SH-SY5Y (cell line): ENCODE measurements around the gene NR5A2.

Source experiments
- GATA2 ChIP-seq: IDR thresholded peaks from 2 replicates; pipeline ENCODE4 v1.6.1; 2011; ENCODE audit warnings: mild to moderate bottlenecking, low read depth, low read length
- GATA3 ChIP-seq: IDR thresholded peaks from 2 replicates; pipeline ENCODE4 v1.6.1; 2011; ENCODE audit warnings: low read depth, mild to moderate bottlenecking, low read length, moderate library complexity

DNA sequence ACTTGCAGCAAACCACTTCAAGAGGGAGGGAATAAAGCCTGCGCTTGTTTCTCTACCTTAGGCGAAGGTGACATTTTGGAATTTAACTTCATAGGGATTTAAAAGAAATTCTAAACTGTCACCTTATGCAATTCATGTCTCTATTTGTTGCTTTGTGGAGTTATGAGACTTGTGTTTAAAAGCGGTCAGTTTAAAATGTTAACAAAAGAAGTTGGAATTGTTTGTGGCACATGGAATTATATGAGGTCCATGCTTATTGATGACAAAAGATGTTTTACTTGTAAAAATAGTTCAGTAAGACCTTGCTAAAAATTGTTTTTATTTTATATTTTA lies 15.8 kb downstream of the NR5A2 start:
- TF ChIP-seq GATA3 (no peak), GATA2 (no peak)
